Measurements from ENCODE around the gene NTRK1.

The NTRK1 gene

DNA sequence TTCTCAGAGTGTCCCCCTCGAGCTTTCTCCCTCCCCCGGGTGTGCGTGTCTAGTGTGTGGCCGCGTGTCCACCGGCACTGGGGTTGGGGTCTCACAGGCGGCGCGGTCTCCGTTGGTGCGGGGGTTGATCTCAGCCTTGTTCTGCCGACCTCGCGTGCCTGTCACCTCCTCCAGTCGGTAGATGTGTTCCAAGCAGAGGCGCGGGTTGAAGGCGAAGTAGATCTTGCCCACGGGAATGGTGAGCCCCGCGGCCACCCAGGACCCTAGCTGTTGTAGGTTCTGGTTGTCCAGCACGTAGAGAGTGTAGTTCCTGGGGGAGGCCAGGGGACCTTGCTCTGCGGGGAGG lies 11.5 kb upstream of the NTRK1 start:
- TF ChIP-seq, protein P1, sequence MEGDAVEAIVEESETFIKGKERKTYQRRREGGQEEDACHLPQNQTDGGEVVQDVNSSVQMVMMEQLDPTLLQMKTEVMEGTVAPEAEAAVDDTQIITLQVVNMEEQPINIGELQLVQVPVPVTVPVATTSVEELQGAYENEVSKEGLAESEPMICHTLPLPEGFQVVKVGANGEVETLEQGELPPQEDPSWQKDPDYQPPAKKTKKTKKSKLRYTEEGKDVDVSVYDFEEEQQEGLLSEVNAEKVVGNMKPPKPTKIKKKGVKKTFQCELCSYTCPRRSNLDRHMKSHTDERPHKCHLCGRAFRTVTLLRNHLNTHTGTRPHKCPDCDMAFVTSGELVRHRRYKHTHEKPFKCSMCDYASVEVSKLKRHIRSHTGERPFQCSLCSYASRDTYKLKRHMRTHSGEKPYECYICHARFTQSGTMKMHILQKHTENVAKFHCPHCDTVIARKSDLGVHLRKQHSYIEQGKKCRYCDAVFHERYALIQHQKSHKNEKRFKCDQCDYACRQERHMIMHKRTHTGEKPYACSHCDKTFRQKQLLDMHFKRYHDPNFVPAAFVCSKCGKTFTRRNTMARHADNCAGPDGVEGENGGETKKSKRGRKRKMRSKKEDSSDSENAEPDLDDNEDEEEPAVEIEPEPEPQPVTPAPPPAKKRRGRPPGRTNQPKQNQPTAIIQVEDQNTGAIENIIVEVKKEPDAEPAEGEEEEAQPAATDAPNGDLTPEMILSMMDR (IDR thresholded peaks at IDR 0.05; ENCODE audit: low read depth, low read length) = no peak
- no peak overlapping the region for H3K4me3 ChIP-seq (ENCODE audit: low read depth, low read length)

DNA sequence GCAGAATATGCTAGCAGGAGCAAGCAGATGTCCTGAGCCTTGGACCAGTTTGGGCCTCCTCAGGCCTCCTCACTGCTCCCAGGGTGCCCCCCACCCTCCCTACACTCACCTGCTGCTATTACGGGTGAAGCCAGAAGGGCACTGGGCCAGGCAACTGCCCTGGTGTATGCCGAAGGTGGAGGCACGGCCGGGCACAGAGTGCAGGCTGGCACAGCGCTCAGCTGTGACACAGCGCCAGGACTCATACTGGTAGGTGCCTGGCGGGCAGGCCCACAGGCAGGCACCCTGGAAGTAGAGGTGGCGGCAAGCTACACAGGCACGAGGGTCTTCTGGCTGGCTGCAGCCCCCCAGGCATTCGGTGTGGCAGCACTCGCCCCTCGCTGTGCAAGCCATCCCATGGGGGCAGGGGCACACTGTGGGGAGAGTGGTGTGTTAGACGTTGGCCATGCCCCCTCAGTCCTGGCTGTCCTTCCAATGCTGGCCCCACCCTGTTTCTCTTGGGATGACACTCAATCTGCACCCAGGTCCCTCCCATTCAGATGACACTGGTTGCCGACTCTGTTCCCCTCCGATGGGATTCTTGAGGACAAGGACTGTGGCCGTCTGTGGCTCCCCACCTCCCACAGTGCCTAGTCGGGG lies 8.8 kb upstream of the NTRK1 start:
- TF ChIP-seq, protein P1 (IDR thresholded peaks at IDR 0.05; ENCODE audit: low read depth, low read length) = no peak
- H3K4me3 ChIP-seq (ENCODE audit: low read depth, low read length) = no peak overlapping the region

DNA sequence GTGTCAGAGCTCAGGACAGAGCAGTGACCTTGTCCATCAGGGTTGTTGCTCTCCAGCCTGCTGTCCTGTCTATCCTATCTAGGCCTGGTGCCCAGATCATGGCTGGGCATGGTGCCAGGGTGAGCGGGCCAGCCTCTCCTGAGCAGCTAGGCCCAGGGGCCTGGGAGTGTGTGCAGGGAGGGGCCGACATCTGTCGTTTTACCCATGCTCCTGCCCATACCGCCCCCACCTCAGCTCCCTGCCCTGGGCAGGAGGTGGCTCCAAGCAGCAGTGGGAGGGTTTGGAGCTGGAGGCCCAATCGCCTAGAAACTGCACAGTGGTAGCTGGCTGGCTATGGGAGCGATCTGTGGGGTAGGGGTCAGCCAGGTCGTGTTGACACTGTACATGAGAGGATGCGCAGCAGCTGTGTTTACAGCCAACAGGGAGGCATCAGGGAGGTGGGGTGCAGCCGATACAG lies 8.2 kb upstream of the NTRK1 start:
- TF ChIP-seq, protein P1 (IDR thresholded peaks at IDR 0.05; ENCODE audit: low read depth, low read length) = no peak
- H3K4me3 ChIP-seq (ENCODE audit: low read depth, low read length) = no peak overlapping the region

DNA sequence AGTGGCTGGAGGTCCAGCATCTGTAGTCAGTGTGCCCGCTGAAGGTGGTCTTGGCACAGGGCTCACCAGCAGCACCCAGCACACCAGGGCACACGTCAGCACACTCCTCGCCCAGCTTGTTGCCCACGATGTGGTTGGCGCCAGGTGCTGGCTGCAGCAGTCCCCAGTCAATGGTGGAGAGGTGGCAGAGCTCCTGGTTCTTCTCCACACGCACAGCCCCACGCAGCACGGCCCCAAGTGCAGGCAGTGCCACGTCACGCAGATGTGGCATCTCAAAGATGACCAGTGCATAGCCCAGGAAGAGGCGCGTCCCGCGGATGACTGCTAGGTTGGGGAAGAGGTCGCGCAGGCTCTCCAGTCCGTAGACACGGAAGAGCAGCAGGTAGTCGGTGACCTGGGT lies 6.9 kb upstream of the NTRK1 start:
- TF ChIP-seq, protein P1 (IDR thresholded peaks at IDR 0.05; ENCODE audit: low read depth, low read length) = no peak
- H3K4me3 ChIP-seq (ENCODE audit: low read depth, low read length) = no peak overlapping the region

DNA sequence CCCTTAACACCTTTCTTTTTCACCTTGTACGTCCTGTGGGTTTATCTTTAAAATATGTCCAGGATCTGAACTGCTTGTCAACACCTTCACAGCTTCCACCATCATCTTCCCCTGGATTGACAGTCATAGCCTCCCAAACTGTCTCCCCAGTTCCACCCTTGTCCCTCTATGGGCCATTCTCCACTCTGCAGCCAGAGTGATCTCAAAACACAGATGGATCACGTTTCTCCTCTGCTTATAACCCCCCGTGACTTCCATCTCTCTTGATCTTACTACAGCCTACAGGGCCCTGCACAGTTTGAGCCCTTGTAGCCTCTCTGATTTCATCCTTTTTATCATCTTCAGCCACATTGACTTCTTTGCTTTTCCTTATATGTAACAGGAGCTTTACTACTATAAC lies 6.0 kb upstream of the NTRK1 start:
- TF ChIP-seq, protein P1 (IDR thresholded peaks at IDR 0.05; ENCODE audit: low read depth, low read length) = no peak
- H3K4me3 ChIP-seq (ENCODE audit: low read depth, low read length) = no peak overlapping the region

DNA sequence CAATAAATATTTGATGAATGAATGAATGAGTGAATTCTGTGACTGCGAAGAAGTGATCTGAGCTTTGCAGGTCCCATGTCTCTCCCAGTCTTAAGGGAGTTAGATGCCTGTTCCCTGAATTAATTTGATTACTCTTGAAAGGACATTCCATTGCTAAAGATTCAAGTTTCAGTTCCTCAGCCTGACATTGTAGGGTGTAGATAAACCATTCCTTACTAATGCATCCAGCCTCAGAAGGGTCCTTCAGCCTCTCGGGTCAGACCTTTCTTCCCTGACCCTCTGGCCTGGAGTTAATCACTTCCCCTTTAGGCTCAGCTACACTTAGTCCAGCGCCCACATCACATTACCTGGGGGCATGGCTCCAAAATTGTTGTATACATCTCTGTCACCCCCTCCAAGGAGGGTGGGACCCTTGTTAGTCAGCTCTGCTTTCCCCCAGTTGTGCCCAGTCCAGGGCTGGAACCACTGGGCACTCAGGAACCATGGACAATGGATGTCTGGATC lies 4.3 kb upstream of the NTRK1 start:
- TF ChIP-seq, protein P1 (IDR thresholded peaks at IDR 0.05; ENCODE audit: low read depth, low read length) = no peak

DNA sequence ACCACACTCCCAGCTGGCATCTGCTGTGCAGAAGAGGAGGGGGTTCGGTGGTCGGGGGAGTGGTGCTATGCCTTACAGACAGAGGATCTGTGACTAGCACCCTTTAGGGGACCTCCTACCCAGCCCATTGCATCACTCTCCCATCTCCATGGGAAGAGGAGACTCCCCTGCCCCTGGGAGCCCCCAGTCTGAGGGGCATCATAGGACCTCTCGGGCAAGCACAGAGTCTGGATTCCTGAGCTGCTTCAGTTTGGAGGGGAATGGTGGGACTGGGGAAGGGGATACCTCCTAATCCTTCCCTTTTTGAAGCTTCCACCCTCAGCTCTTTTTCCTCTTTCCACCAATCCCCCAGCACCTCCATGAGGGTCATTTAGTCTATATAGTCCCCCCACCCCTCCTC lies 3.1 kb upstream of the NTRK1 start:
- no peak overlapping the region for H3K4me3 ChIP-seq (ENCODE audit: low read depth, low read length)
- TF ChIP-seq, protein P1 (IDR thresholded peaks at IDR 0.05; ENCODE audit: low read depth, low read length) = no peak

More for the DNA sequence above, 4.3 kb upstream of the NTRK1 start:
- no peak overlapping the region for H3K4me3 ChIP-seq (ENCODE audit: low read depth, low read length)
